Muscle of arm (tissue), 14 donors: ENCODE data around the gene EPHA6. TPM values are rescaled to one million over a fixed set of nuclear protein-coding genes. Genes with fewer than 3 reads are reported as not detected.

Source experiments
- DNase-seq: peaks from one replicate; pipeline ENCODE4 v3.0.0-alpha.2; 2013
- long read RNA-seq, 11 donors: transcript quantifications; one replicate each; lab custom pipeline, GENCODE V29; 2026
- polyA plus RNA-seq, 12 donors: library from polyadenylated mRNA; unstranded; fragments of 120-200 nt; gene quantifications; one replicate each; pipeline ENCODE4 v1.2.1, GENCODE V29; 2013; ENCODE audit not compliant: insufficient read length in 12 of 12

The EPHA6 gene
- 1 to 10 TPM in 1 of 12 donors, under 1 TPM in 7, not detected in 4; 0.07 to 1.5 (median 0.23) TPM for polyA plus RNA-seq
- long read RNA-seq, donor 1: 0 reads
- long read RNA-seq, donor 2: 0 reads
- long read RNA-seq, donor 3: 0 reads
- long read RNA-seq, donor 4: 0 reads
- long read RNA-seq, donor 5: 0 reads
- long read RNA-seq, donor 6: 0 reads
- long read RNA-seq, donor 7: 0 reads
- long read RNA-seq, donor 8: 0 reads
- long read RNA-seq, donor 9: 0 reads
- long read RNA-seq, donor 10: 0 reads
- long read RNA-seq, donor 11: 0 reads

GRCh38 chr3:96813820-96814650, at the start of gene EPHA6:
Gene EPHA6 (plus strand): TSS chr3:96814594.
- peak; percentile 54 for DNase-seq

GRCh38 chr3:96776818-96777217, 37.6 kb upstream of the EPHA6 start:
- DNase-seq: no peak

DNA sequence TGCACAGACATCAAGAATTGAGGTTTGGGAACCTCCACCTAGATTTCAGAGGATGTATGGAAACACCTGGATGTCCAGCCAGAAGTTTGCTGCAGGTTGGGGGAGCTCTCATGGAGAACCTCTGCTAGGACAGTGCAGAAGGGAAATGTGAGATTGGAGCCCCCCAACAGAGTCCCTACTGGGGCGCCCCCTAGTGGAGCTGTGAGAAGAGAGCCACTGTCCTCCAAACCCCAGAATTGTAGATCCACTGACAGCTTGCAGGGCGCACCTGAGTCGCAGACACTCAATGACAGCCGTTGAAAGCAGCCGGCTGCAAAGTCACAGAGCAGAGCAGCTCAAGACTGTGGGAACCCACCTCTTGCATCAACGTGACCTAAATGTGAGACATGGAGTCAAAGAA, 34.6 kb upstream of the EPHA6 start:
- no peak for DNase-seq

DNA sequence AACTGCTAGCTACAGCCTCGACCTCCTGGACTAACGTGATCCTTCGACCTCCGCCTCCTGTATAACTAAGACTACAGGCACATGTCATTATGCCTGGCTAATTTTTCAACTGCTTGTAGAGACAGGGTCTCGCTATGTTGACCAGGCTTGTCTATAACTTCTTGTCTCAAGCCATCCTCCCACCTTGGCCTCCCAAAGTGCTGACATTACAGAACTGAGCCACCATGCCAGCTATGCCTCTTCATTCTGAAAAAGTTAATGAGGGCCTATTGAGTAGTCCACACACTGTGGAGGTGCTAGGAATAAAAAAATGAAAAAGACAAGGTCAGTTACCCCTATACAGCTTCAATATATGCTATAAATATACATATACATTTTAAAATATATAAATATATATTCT, 18.3 kb upstream of the EPHA6 start:
- DNase-seq: no peak

DNA sequence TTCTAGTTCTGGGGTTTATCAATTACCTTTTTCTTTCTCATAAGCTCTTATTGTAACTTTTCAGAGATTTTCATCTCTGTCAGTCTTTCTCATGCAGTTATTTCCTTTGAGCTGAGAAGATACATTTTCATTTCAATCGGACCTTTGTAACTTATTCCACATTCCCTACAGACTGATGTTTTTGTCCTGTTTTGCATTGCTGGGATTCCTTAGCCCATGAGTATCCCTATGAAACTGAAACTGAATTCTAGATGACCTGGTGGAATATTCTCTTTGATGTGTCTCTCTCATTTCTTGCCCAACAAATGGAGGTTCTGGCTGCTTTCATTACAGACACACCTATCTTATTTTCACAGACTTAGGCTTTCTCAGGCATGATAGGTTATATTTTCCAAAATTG, 10.5 kb upstream of the EPHA6 start:
- DNase-seq: no peak

DNA sequence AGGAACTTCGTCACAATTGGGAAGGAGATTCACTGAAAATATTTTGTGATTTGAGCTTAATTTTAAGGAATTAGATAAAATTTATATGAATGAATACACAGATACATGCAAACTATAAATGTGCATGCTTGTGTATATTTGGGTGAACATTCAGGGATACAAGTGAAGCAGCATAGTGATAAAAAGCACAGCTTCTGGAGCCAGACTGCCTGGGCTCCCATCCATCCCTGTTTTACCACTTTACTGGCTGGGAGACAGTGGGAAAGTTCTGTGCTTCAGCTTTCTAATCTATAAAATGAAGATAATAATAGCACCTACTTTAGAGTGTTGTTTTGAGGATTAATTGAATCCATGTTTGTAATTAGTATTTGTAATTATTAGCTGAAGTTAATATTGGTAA, 8.1 kb upstream of the EPHA6 start:
- DNase-seq: no peak

DNA sequence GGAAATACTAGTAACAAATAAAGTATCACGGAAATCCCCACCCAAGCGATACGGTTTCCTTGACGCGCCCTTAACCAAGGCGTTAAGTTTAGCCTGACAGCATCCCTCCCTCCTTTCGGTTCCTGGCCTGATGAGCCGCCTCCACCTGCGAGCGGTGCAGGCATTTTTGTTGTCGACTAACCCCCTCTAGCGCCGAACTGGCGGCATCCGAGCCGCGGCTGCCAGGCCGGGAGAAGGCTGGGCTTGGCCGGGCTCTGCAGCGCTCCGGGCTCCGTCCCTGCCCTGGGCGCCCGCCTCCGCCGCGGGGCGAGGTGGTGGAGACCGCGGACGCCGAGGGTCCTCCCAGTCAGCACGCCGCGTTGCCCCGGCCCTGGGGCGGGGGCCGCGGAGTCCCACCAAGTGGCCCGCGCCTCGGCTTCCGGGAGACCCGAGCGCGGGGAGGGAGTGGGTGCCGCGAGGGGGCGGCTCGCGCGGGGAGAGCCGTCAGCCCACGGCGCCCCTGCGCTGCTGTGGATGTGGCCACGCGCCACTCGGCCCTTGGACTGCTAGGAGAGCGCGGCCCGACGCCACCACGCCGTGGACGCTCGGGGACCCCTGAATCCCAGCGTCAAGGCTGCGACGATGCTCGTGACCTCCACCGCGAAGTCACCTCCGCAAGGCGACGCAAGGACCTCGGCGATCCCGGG, 1.1 kb upstream of the EPHA6 start:
- peak; percentile 67 for DNase-seq

DNA sequence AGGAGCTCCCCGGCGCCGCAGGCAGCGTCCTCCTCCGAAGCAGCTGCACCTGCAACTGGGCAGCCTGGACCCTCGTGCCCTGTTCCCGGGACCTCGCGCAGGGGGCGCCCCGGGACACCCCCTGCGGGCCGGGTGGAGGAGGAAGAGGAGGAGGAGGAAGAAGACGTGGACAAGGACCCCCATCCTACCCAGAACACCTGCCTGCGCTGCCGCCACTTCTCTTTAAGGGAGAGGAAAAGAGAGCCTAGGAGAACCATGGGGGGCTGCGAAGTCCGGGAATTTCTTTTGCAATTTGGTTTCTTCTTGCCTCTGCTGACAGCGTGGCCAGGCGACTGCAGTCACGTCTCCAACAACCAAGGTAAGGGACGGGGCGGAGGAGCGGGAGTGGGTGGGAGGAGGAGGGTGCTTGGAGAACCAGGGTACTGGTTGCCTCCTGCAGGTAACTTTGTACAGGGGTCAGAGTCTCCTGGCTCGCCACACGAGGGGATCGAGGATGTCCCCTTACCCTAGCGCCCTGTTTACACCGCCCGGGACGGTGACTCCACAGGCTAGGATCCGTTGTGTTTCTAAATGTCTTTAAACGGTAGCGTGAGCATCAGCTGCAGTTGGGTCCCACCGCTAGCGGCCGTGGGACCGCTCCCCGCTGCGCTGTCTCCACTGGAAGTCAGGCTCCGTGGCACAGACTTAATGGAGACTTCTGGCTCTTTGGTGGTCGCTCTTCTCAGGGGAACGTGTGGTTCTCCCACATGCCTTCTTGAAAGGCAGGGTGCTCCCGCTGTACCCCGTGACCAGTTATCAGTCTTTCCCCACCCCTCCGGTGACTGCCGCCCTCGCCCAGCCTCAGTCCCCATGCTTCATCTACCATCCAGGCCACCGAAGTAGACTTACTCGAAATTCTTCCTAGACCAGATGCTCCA, 515 bp downstream of the EPHA6 start:
- DNase-seq: peak; percentile 0

DNA sequence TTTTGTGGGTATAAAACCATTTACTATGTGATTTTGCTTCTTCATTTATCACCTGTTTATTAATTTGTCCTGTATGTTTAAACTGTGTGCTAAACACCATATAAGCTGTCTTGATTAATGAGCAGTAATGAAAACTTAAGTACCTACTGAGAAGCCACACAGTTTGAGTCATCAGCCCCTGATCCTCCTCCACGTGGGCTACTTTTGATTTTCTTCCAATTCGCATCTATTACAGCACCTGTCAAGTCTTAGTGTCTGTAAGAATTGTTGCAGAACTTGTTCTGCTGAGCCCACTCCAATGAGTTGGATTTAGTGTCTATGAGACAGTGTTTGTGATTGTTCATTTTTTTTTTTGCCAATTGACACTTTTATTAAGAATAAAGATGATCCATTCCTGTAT, 16.8 kb downstream of the EPHA6 start:
- DNase-seq: no peak

- DNase-seq: no peak
Measured at GRCh38 chr3:96833301-96833700, 18.9 kb downstream of the EPHA6 start.

DNA sequence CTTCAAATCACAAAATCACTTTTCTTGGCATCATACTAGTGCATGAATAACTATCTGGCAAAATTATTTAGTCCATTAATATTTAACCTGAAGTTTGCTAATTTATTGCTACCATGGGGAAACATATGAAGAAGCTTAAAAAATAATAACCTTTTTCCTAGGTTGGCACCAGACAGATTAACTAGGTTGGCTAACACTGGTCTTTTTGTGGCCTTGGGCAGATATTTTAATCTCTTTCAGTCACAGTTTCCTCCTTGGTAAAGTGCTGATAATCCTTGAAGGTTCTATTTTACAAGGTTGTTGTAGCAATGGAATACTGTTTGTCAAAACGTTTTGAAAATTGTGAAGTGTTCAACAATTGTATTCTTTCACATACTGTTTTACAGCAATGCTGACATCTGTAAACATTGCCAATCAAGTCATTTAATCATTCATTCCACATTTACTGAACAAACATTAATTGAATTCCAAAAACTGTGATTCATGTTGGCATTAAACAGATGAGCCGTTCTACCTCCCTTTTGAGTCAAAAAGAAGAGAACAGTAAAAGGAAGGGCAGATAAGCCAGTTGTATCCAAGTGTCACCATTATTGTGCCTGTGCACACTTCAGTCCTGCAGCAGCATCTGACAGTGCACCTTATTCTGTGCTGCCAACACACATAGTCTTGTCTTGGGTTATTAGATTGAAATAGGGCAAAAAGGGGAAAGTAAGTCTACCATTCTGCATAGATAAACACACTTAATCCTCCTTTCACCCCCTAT, 21.9 kb downstream of the EPHA6 start:
- no peak for DNase-seq

DNA sequence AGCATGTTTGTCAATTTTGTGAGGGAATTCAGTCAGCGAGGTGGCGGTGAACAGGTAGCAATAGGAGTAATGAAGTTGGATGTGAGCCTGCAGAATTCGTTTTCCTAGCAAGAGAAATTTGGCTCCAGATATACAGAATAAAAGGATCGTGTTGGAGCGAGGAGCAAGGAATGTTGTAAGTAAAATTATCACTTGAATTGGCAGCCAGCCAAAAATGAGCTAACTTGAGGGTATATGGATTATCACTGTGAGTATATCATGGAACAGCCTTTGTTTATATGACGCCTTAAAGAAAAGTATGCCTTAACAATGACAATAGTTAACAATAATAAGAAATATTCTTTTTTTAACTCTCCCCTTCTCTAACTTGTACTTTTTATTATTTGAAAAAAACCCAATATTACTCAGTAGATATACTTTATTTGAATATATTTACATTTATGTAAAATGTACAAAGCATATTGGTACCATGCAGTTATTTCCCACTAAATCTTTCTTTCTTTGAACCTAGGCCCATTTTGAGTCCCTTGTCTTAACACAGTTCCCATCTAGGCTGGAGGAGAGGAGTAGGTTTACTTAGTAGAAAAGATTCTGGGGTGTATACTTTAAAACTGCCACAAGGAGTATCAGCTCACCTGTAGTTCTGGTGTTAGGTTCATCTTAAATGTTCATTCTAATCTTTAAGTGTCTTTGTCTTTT, 29.3 kb downstream of the EPHA6 start:
- DNase-seq: no peak

DNA sequence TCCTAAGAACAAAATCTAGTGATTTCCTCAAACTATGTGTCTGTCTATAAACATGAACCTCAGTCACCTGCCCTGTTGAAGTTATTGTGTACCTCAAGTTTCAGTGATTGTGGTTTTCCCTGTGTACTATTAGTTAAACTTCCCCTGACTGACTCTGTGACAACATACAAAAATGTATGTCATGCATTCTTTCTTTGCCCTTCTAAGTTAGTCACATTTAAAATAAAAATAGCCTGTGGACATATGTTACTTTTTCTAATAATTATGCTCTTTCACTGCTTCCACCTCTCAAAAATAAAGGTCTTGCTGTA, 29.8 kb downstream of the EPHA6 start:
- DNase-seq: no peak

DNA sequence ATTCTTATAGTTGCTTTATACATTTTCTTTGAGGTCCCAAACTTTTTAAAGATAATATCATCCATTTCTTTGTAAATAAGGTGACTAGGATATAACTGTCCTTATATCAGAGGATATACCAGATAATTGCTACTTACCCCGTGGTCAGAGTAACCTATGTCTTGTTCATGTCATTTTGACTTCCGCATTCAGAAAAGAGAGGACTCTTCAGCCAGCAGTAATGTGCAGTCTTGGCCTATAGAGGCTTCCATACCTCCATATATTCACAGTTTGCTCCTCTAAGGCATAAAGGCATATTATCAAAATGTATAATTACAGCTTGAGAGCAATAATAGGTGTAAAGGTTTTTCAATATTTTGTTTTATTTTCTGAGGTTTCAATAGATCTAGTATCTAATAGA, 38.5 kb downstream of the EPHA6 start:
- no peak for DNase-seq

DNA sequence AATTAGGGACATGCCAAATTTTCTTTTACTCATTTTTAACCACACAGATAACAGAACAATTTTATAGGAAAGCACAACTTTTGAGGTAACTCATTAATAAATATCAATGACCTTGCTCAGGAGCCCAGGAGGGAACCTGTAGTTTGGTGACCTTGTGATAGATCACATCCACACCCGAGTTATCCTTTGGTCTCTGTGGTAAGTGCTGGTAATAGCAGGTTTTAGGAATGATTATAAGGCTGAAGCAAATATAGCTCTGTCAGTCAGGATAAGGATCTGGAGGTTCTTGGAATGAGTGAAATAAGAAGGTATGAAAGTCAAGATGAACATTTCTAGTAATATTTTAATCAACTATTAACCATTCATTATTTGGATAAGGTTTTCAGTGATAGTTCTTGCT, 46.5 kb downstream of the EPHA6 start:
- DNase-seq: no peak

- DNase-seq: peak; percentile 28
Measured at GRCh38 chr3:96863129-96863740, 48.8 kb downstream of the EPHA6 start.

GRCh38 chr3:96865605-96866004, 51.2 kb downstream of the EPHA6 start:
- no peak for DNase-seq

DNA sequence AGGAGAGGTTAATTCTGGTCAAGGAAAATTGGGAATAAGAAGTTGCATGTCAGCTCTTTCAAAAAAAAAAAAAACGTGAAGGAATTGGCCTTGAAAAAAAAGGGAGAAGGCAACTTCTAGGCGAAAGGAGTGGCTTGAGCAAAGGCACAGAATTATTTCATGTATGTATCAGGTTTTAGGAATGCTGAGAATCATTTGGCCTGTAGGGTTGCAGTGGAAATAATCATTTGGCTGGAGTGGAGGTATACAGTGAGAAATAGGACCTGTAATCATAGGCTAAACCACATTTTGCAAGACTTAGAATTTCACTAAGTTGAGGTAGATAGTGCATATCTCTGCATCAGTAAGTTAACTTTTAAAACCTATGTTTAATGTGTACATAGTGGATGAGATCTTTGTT, 54.9 kb downstream of the EPHA6 start:
- DNase-seq: no peak

DNA sequence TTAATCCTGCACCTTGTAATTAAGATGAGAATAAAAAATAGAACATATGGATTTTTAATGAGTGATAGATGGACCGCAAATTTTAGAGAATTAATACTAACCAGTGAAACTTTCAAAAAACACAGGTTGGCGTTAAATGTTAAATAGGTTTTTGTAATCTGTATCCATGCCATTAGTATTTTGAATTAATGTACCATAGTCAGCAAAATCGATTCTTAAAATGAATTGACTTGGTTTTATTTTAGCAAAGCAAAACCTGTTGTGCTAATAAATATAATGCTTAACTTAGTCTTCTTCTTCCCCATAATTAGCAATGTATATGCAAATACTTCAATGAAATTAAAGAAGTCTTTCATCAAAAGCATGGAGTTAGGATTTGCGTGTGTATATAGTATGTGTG, 63.1 kb downstream of the EPHA6 start:
- DNase-seq: no peak

GRCh38 chr3:96900031-96900430, 85.6 kb downstream of the EPHA6 start:
- no peak for DNase-seq
